GOT3 (cell line): ENCODE results near the gene TUBB2B.
"Not testable (repeated sequence)": the region's sequence is repeated elsewhere in the genome, so short reads cannot be mapped to it uniquely, and the experiment has no call there.

Source experiments
- DNase-seq: peaks from one replicate; lab custom pipeline; 2025; ENCODE audit warnings: mixed read lengths; lab: John Stamatoyannopoulos, UW

Gene TUBB2B

DNA sequence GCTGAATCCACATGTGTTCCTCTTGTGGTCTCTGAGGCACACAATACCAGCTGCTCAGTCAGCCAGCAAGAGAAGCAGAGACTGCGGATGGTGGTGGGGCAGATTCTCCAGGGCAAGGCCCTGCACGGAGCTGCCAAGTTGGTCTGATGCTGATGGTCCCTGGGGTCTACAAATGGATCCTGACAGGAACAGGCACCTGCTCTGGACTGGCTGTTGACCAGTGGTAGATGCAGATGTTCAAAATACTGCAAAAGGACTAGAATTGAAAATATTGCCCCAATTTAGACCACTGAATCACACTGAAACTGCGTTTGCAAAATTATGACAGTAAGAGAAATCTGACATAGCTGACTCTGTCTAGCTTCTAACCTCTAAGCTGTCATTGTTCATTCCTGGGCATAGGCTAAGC, 40.5 kb downstream of the TUBB2B start:
- DNase-seq: no peak

DNA sequence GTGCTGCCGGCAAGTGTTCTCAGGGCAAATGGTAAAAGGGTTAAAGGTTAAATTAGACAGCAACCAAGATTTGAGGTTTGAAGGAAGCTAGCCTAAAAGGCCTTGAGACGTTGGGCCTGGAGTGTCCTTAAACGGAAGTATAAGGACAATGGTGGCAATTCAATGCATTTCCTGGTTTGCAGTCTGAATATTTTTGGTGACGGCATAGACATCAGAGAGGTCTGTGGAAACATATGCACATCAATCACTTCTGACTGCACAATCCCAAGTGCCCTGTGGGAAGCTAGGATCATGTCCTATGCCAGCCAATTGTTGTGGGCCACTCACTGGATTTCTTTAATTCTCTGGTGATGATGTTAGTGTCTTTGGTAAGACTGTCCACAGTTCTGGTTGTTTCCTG, 44.4 kb downstream of the TUBB2B start:
- DNase-seq: no peak

DNA sequence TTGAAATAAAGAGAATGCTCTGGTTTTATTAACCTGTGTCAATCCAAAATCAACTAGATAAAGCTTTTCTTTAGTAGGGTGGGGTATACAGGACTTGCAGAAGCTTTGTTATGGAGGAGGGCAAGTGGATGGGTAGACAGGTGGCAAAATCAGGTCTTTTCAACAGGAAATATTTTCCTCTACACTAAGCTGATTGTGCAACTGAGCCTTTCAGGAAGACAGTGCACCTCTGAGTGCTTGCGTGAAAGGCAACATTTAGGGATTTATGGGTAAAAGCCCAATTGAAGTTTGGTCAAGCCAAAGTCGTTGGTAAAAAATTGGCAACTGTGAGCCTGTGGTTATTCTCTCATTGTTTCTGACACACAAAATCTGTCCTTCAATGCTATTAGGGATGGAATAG, 46.3 kb downstream of the TUBB2B start:
- no peak for DNase-seq

DNA sequence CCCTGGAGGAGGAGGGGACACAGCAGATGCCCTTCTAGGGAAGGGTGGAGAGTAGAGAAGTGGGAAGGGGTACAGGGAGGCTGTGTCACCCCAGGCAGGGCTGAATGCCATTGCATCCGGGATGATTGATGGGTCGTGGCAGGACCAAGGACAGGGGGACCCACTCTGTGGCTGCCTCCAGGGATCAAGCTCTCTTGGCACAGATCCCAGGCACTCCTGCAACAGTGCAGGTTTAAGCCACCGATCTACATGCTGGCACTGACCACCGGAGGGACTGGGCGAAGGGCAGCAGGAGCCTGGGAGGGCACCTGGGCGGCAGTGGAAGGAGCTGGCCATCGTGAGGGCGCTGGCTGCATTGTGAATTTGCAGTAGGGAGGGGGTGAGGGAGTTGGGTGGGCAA, 47.5 kb downstream of the TUBB2B start:
- DNase-seq: not testable (repeated sequence)

DNA sequence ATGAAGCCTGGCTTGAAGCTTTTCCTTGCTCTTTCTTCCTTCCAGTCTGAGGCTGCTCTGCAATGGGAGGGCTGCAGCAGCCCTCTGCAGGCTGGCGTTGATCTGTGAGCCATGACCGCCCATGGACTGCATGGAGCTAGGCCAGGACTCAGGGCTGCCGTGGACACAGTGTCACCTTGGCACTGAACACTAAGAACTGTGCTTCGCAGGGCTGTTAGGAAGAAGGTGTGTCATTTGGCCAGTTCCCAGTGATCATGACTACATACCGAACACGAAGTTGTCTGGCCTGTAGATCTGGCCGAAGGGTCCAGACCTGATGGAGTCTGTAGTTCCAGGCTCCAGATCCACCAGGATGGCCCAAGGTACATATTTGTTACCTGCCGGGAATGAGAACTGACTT, 48.8 kb downstream of the TUBB2B start:
- not testable (repeated sequence) for DNase-seq

DNA sequence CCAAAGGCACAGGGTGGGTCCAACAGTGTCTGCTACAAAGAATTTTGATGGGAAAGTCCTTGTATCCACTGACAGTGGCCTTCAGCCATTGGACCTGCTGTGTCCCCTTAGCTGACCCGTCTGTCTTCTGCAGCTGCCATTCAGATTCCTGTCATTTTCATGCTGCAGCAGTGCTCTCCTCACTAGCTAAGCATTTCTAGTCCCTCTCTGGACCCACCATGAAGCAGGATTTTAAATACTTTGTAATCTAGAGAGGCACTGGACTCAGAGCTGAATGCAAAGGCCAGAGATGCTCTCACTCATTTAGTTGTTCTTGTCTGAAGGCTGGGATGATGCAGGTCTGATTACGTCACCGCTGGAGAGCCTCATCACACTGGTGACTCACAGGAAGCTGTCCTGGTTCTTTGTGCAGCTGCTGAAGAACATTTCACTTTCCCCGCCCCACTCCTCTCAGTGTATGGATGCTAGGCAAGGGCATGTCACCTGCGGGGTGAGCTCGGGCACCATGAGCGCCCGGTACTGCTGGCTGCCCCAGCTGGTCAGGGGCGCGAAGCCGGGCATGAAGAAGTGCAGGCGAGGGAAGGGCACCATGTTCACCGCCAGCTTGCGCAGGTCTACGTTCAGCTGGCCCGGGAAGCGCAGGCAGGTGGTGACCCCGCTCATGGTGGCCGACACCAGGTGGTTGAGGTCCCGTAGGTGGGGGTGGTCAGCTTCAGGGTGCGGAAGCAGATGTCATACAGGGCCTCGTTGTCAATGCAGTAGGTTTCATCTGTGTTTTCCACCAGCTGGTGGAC, 50.7 kb downstream of the TUBB2B start:
- no peak for DNase-seq

DNA sequence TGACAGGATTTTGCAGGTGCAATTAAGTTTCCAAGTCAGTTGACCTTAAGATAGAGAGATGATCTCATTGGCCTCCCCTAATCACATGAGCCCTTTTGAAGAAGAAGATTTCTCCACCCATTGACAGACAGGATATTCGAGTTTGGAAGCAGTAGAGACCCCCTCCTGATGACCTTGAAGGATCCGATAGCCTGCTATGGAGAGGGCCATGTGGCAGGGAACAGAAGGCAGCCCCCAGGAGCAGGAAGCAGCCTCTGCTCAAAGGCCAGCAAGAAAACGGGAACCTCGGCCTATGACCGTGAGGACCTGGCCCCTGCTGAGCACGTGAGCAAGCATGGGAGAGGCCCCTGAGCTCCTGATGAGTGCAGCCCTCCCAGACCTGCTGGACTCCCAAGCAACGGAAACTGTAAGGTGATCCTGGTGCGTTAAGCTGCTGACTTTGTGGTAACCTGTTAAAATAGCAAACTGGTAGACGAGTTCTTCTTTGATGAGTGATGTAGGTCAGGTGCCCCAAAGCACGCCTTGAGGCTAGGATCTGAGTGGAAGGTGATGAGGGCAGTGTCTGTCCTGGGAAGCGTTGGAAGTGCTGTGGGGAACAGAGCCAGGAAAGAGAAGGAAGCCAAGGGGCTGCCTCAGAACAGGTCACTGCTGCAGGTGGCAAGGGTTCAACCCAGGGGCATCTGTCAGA, 51.6 kb downstream of the TUBB2B start:
- DNase-seq: no peak
